ENCODE results near the gene TMEM259. TPM values are rescaled to one million over a fixed set of nuclear protein-coding genes. Genes with fewer than 3 reads are reported as not detected.

Gene TMEM259
- total and polyA plus RNA-seq, 2 of the 8 experiments (the other 6 are each of a cell fraction or from before 2014, with no cell fraction given), result 140 to 243 TPM

- TF ChIP-seq CHD7 (IDR thresholded peaks at IDR 0.05; ENCODE audit: insufficient replicate concordance, low read length) (no peak), ZNF274 (IDR thresholded peaks at IDR 0.05; ENCODE audit: borderline replicate concordance, extremely low read depth, low read length) (no peak), MAFK (IDR thresholded peaks at IDR 0.05; ENCODE audit: low read depth, low read length) (no peak), NRF1 (IDR thresholded peaks at IDR 0.05; ENCODE audit: low read depth, low read length) (no peak), YY1 (IDR thresholded peaks at IDR 0.05; ENCODE audit: low read depth, low read length) (no peak), TEAD4 (IDR thresholded peaks at IDR 0.05; ENCODE audit: low read depth, low read length) (no peak), BRCA1 (IDR thresholded peaks at IDR 0.05; ENCODE audit: low read depth, low read length) (no peak), CBX8 (IDR thresholded peaks at IDR 0.05; ENCODE audit: borderline replicate concordance, low read depth, low read length) (no peak), SP2 (IDR thresholded peaks at IDR 0.05; ENCODE audit: low read length) (no peak), GABPA (IDR thresholded peaks at IDR 0.05; ENCODE audit: borderline replicate concordance, insufficient read depth, low read length) (no peak), POLR2A (IDR thresholded peaks at IDR 0.05; ENCODE audit: control extremely low read depth in 1 of 2, low read depth in 2 of 2, low read length in 2 of 2) (no peak)
Observed at GRCh38 chr19:964761-965694, 55.9 kb downstream of the TMEM259 start (continued).

Data from H1 (cell line).